Activated CD8-positive, alpha-beta memory T cell treated with anti-CD3 and anti-CD28 coated beads, Interleukin-2, amount 50 U/mL, for 4 hours (primary cell): Measurements from ENCODE around the gene GPR37L1.
"Not testable (repeated sequence)": the region's sequence is repeated elsewhere in the genome, so short reads cannot be mapped to it uniquely, and the experiment has no call there.

Experiments used
- DNase-seq: peaks from one replicate; pipeline ENCODE4 v3.0.0-alpha.2; 2020

GPR37L1 gene

DNA sequence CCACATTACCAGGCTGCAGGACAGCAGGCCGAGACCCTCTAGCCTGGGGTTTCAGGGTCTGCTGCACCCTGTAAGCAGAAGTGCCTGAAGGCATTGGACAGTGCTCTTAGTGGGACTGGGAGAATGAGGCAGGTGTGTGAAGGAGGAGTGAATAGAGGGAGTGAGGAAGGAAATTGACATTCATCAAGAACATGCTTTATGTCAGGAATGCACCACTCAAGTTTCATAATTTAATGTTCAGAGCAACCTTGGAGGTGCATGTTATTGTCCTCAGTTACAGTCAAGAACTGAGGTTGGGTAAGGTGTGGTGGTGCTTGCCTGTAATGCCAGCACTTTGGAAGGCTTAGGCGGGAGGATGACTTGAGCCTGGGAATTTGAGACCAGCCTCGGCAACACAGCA is 11.7 kb upstream of the GPR37L1 start:
- DNase-seq: no peak

DNA sequence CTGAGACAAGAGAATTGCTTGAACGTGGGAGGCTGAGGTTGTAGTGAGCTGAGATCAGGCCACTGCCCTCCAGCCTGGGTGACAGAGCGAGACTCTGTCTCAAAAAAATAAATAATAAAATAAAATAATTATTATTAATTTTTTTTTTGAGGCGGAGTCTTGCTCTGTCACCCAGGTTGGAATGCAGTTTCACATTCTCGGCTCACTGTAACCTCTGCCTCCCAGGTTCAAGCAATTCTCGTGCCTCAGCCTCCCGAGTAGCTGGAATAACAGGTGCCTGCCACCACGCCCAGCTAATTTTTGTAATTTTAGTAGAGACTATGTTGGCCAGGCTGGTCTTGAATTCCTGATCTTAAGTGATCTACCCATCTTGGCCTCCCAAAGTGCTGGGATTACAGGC is 11.1 kb upstream of the GPR37L1 start:
- not testable (repeated sequence) for DNase-seq

DNA sequence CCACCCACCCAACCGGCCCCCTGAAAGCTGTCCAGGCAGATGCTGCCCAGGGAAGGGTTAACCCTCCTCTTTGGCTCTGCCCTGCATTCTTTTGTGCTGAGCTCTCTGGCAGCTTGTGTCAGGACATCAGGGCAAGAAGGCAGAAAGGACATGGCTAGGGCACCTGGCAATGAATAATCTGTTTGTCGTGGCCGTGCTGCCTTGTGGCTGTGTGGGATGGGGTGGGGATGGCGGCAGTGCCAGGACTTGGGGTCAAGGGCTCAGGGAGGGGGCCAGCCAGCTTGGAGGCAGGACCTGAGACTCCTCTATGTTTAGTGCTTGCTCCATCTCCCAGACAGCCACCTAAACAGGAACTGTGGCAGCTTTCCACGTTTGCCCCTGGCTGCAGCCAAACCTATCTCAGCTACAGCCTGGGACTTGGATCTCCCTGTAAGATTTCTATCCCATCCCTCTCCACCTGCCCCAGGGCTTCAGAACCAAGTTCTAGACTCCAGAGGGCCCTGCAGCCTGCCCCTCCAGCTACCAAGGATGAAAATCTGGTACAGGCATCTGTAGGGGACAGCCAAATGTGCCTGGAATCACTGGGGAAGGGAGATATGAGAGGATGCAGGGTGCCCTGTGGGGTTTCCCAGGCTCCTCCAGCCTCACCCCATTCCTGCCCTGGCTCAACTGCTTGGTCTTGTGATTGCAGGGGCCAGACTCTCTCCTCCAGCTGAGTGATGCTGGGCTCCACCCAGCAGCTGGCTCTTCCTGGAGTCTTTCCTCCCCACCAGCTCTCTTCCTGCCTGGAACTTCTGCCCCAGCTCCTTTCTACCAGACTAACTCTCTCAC is 9.6 kb upstream of the GPR37L1 start:
- DNase-seq: no peak

DNA sequence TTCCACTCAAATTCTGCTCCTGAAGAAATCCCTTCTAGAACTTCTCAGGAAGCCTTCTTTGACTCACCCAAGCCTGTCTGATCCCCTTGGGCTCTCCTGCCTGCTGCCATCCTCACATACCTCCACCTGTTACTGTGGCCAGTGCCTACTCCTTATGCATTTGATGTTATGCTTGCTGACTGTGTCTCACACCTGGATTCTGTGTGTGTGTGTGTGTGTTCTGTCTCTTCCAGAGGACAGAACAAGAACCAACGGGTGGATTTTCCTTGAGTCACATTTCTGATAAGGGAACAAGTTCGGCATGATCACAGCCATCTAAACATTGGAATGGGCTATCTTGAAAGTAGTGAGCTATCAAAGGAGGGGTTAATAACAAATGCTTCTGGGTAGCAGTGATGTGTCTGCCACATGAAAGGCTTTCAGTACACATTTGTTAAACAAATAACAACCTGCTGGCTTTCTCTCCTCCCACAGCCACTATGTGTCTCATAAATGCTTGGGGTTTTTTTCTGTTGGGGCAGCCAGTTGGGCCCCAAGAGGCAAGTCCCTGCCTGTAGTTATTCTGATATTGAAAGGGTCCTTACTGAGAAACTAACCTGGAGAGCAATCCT is 8.9 kb upstream of the GPR37L1 start:
- no peak for DNase-seq

DNA sequence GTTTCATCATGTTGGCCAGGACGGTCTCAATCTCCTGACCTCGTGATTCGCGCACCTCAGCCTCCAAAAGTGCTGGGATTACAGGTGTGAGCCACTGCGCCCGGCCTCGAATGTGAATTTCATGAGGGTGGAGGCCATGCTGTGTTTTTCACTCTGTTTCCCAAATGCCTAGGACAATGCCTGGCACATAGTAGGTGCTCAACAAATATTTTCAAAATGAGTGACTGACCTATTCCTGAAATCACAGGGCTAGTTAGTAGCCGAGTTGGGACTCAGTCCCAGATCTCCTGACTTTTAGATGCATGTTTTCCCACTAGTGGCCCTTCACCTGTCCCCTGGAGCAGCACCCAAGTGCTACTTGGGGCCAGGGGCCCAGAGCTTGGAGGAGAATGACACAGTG is 6.4 kb upstream of the GPR37L1 start:
- no peak for DNase-seq

DNA sequence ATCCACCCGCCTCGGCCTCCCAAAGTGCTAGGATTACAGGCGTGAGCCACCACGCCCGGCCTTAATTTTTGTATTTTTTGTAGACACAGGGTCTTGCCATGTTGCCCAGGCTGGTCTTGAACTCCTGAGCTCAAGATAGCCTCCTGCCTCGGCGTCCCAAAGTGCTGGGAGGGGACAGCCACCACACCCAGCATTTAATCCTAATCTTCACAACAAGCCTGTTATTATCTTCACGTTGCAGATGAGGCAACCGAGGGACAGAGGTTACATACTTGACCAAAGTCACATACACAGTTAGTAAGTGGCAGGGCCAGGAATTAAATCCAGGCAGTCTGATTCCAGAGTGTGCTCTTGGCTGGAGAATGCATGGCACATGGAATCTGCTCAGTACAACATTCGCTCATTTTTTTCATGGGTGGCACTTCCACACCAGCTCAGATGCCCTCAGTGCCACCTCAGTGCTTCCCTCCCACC is 4.8 kb upstream of the GPR37L1 start:
- DNase-seq: no peak

DNA sequence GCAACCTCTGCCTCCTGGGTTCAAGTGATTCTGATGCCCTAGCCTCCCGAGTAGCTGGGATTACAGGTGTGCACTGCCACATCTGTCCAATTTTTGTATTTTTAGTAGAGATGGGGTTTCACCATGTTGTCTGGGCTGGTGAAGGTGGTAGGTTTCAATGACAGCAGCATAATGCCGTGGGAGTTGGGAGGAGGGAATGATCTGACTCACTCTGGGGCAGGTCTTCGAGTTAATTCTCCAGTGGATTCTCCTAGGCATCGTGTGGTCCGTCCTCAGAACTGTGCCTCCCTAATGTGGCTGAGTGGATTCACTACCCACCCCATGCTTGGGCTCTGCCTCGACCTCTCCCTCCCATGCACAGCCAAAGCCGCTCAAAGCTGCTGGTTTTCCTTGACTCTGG is 1.7 kb upstream of the GPR37L1 start:
- no peak for DNase-seq

DNA sequence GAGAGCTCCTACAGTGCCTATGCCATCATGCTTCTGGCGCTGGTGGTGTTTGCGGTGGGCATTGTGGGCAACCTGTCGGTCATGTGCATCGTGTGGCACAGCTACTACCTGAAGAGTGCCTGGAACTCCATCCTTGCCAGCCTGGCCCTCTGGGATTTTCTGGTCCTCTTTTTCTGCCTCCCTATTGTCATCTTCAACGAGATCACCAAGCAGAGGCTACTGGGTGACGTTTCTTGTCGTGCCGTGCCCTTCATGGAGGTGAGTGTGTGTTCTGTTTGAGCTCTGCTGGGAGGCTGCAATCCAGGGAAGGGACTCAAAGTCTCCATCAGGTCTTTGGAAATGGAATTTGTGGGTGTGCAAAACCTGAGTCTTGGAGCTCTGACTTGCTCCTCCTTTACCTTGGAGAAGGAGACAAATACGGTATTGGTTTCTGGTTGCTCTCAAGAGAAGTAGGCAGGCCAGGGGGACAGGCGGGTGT is 658 bp downstream of the GPR37L1 start:
- no peak for DNase-seq

DNA sequence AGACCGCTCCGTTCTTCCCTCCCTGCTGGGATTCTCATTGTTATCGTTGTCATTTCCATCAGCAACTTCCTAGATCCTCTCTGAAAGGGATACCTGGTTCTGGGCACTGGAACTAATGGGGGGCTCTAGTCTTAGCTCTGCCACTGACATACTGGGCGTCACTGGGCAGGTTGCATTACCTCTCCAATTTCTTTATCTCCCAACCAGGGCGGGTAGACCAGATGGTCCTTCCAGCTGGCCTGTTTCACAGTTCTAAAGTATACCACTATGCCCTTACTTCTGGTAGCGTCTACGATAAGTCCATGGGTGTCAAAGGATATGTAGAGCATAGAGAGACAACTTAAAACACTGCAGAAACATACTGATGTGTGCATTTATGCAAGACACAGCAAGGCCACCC is 1.4 kb downstream of the GPR37L1 start:
- DNase-seq: no peak

DNA sequence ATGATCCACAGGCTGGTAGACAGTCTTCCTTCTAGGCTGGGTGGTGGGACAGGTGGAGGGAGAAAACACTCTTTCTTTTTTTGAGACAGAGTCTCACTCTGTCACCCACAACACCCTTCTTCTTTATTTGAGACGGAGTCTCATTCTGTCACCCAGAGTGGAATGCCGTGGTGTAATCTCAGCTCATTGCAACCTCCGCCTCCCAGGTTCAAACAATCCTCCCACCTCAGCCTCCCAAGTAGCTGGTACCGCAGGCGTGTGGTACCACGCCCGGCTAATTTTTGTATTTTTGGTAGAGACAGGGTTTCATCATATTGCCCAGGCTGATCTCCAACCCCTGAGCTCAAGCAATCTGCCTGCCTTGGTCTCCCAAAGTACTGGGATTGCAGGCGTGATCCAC is 2.9 kb downstream of the GPR37L1 start:
- no peak for DNase-seq

DNA sequence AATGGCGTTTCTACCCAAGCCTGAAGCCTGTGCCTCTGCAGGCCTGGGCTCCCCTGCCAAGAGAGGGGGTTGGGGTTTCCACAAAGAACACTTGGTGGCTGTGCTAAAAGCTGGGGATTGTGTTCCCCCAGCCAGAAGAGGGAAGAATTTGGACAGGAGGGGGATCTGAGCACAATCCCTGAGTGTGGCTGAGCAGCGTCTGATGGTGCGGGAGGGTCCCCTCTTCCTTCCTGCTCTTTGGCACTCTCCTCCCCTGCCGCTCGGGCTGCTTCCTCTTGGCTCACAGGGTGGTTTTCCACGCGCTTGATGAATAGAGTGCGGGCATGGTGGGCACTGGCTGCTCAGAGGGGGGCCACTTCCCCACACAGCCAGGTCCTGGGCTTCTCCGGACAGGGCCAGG is 3.7 kb downstream of the GPR37L1 start:
- no peak for DNase-seq

DNA sequence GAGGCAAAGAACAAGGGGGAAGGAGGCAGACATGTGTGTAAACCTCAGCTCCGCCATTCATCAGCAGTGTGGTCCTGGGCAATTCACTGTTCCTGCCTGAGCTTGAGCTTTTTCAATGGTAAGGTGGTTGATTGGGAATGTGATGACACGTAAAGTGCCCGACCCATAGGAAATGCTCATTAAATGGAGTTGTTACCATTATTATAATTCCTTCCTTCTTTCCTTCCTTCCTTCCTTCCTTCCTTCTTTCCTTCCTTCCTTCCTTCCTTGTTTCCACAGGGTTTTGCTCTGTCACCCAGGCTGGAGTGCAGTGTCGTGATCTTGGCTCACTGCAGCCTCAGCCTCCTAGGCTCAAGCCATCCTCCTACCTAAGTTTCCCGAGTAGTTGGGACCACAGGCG is 4.3 kb downstream of the GPR37L1 start:
- DNase-seq: no peak

DNA sequence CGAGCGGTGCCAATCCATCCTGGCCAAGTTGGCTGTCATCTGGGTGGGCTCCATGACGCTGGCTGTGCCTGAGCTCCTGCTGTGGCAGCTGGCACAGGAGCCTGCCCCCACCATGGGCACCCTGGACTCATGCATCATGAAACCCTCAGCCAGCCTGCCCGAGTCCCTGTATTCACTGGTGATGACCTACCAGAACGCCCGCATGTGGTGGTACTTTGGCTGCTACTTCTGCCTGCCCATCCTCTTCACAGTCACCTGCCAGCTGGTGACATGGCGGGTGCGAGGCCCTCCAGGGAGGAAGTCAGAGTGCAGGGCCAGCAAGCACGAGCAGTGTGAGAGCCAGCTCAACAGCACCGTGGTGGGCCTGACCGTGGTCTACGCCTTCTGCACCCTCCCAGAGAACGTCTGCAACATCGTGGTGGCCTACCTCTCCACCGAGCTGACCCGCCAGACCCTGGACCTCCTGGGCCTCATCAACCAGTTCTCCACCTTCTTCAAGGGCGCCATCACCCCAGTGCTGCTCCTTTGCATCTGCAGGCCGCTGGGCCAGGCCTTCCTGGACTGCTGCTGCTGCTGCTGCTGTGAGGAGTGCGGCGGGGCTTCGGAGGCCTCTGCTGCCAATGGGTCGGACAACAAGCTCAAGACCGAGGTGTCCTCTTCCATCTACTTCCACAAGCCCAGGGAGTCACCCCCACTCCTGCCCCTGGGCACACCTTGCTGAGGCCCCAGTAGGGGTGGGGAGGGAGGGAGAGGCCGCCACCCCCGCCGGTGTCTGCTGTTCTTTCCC is 5.3 kb downstream of the GPR37L1 start:
- DNase-seq: no peak

DNA sequence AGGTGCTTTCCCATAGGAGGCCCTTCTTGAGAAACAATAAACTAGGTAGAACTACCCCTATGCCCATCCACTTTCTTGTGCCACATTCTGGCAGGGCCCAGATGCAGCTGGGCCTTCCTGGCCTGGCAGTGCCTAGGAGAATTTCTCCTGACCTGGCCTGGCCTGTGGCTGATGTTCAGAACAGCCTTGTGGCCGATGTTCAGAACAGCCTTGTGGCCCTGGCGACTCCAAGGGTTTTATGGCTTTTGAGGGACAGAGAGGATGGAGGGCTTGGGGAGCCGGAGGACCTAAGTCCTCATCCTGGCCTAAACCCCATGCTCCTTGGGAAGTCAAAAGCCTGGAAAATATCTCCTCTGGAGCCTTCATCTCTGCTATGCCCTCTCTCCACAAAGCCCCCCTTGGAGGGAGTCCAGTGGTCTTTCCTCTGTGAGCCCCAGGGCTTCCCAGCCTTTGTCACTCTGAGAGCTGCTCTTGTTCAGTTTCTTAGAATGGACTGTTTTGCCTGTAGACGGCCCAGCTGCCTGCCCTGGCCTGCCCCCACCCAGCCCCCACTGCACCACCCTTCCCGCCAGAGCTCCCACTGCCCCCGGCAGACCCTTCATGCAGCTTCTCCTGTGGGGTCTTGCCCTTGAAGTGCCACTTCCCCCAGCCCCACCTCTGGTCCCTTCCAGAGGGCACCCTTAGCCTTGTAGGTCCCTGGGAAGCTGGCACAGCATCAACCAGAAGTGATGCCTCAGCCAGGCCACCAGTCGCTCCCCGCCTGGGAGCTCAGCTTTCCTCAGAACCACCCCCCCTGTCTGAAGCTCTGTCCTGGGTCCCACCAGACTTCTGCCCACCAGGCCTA is 7.0 kb downstream of the GPR37L1 start:
- DNase-seq: no peak

DNA sequence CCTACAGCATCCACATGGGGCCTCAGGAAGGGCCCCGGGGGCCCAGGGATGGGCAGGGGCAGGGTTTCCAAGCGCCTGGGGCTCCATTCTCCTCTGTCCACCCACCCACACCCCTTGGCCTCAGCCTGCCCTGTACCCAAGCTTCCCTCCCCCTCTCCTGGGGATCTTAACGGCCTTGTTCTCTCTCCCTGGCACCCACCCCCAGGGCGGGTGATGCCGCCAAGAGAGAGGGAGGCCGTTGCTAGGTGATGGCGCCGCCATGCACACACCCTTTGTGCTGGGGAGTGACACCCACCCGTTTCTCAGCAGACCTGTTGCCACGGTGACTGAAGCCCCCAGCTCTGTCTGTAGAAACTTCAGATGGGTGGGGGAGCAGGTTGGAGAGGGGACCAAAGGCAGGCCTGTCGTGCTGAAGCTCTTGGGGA is 7.6 kb downstream of the GPR37L1 start:
- no peak for DNase-seq

DNA sequence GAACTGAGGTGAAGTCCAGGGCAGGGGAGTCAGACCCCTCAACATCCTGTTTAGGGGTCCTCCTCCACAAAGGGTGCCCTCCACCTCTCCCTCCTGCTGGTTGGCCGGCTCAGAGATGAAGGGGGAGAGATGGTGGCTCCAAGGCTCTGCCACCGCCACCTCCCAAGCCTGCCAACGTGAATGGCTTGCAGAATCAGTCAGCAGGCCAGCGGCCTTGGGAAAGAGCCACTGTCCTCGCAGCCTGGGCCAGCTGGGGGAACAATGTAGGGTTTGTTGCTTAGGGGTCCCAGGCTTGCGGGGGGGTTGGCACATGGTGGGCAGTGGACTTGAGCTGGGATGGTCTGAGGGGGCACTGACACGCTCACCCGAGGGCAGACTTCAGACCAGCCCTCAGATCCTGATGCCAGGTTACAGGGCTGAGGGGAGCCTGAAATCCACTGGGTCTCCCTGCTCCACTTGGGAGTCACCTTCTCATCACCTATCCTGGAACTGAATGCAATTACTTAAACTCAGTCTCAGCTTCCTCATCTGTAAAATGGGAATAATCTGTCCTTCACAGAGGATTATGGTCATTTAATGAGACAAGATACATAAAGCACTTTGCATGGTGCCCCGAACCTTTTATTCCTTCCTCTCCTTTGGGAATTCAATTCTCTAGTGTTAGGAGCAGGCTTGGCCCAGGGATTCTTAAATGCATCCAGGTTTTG is 8.3 kb downstream of the GPR37L1 start:
- DNase-seq: no peak

DNA sequence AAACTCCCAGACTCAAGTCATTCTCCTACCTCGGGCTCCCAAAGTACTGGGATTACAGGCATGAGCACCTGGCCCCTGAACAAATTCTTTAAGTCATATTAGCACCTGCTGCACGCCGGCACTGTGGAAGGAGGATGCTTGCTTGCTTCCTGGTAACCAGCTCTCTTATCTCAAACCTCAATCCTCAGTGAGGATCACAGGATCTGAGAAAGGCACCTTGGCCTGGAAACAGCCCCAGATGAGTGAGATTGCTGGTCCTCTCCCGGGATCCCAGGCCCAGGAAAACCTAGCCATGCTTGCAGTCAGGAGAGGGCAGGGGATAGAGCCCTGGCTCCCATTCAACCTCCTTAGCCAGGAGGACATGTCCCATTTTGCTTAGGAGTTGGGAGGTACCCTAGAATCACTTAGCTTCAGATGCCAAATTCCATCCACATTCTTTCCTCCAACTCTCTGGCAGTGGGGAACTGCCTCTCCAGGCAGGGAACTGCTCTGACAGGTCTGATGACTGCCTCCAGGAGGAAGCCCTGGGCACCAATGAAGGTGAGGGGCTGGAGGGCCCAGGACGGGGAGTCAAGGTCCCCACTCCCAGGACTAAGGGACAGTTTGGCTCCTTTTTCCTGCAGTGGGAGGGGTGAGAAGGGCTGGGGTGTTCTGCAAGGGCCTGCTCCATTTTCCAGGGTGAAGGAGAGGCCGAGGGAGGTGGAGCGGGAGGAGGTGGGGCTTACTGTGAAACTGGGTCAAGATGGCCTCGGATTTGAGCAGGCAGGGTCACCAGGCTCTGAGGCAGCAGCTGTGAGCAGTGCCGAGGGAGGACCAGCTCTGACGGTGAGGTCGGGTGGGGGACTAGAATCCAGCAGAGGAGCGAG is 9.5 kb downstream of the GPR37L1 start:
- no peak for DNase-seq

DNA sequence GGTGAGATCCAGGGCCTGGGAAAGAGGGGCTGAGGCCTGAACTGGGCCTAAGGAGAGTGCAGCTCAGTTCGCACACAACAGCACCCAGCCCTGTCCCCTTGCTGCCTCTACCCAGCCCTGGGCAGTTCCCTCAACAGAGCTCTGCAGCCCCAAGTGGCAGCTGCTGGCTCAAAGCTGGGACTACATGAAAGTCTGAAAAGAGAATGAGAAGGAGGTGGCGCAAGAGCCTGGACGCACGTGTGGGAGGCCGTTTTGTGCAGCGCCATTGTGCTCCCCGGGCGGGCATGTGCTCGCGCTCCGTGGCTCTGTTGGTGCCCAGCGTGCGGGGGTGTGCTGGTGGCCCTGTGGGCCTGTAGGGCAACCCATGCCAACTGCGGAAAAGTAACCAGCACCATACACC is 10.3 kb downstream of the GPR37L1 start:
- no peak for DNase-seq

DNA sequence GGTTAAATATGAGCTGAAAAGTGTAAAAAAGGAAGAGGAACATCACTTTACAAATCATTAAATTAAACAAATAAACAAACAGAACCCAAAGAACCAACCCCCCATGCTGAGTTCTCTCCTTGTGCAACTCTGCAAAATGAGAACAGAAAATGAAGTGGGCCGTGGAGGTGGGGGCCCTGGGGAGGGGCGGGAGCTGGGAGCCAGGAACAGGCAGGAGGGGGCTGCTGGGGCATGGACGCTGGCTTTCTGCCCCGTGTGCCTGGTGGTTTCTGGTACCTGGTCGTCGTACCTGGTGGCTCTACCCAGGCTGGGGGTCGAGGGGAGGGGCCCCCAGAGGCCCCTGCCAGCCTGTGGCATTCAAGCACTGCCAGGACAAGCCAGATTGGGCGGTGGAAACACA is 10.8 kb downstream of the GPR37L1 start:
- no peak for DNase-seq

DNA sequence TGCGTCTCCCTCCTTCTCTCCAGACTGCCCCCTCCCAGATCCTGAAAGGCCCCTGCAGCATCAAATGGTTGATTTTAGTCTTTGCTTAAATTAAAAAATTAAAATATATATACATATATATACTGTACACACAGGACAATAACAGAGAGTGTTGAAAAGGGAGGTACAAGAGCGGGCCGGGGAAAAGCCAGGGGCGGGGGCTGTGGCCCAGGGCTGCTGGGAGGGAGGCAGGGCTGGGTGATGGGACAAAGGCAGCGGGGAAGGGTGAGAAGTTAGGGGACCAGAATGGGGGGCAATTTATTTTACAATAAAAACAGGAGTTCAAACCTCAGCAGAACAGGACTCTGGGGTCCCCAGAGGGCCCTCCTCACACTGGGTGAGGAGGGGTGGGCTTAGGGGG is 11.3 kb downstream of the GPR37L1 start:
- DNase-seq: no peak

DNA sequence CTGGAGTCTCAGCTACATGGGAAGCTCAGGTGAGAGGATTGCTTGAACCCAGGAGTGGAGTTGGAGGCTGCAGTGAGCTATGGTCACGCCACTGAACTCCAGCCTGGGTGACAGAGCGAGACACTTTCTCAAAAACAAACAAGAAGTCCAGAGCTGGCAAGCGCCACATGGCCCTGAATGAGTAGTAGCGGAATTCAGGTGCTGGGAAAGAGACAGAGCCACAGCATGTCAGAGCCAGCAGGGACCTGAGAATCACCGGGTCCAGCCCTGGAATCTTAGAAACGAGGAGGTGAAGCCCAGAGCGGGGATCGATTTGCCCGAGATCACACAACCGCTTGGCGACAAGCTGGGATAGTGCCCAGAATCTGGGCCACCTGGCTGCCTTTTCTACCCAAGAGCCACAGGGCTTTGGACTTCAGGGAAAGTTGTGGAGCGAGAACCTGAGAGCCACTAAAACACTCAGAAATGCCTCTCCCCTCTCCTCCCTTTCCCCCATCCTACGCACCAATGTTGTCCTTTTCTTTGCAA is 12.0 kb downstream of the GPR37L1 start:
- no peak for DNase-seq
